GM12873 (cell line): ENCODE measurements around the gene NME7.

Source experiments
- TF ChIP-seq, protein P1 (sequence below): IDR thresholded peaks from 2 replicates; pipeline ENCODE4 v1.5.1; 2012; ENCODE audit warnings: low read depth, mild to moderate bottlenecking, moderate library complexity, low read length, control low read depth; ENCODE audit not compliant: insufficient read depth; ENCODE audit errors: missing control alignments

The NME7 gene

DNA sequence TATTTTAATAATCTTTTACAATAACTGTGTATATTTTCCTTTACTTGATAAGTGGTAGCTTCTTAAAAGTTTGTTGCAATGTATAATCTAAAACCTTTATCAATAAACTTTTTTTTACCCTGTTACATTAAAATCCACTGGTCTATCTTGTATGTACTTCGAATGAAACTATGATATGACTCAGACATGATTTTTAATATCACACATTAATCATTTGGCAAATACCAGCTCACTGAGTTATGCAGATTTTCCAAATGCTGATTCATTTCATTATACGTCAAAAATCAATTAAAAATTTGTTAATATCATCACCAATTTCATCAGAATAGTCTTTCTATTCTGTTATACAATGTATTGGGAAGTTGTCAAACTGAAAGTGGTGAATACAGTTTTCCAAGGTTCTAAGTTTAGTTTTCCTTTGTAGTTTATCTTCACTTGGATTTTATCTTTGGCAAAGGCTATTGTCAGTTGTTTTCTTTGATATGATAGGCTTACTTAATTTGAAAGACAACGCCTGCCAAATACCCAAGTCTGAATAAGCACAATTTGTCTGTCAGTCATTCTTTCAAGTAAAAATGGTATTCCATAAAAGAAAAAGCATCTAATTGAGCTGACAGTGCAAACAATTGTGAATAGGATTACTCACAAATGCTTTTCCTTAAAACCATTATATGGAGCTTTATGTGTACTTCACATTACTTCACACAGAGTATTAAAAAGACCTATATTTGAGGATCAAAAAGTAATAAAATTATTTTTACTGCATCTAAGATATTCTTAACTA is 127.0 kb downstream of the NME7 start:
- TF ChIP-seq, protein P1, sequence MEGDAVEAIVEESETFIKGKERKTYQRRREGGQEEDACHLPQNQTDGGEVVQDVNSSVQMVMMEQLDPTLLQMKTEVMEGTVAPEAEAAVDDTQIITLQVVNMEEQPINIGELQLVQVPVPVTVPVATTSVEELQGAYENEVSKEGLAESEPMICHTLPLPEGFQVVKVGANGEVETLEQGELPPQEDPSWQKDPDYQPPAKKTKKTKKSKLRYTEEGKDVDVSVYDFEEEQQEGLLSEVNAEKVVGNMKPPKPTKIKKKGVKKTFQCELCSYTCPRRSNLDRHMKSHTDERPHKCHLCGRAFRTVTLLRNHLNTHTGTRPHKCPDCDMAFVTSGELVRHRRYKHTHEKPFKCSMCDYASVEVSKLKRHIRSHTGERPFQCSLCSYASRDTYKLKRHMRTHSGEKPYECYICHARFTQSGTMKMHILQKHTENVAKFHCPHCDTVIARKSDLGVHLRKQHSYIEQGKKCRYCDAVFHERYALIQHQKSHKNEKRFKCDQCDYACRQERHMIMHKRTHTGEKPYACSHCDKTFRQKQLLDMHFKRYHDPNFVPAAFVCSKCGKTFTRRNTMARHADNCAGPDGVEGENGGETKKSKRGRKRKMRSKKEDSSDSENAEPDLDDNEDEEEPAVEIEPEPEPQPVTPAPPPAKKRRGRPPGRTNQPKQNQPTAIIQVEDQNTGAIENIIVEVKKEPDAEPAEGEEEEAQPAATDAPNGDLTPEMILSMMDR: no peak

DNA sequence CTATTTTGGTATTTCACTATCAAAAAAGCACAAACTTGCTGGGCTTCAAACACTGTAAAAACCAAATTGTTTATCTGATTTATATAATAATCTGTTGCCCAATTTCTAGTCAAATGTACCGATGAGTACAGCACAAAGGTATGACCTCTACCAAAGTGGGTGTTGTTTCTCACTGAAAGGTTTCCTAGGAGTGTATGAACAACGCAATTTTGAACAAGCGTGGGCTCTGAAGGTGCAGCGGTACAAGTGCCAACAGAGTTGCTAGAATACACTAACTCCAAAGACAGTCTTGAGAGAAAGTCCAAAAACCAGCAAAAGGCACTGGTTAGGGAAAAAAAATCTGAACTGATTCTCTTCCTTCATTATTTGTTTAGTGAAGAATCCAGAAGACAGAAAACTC is 130.7 kb downstream of the NME7 start:
- TF ChIP-seq, protein P1: no peak

DNA sequence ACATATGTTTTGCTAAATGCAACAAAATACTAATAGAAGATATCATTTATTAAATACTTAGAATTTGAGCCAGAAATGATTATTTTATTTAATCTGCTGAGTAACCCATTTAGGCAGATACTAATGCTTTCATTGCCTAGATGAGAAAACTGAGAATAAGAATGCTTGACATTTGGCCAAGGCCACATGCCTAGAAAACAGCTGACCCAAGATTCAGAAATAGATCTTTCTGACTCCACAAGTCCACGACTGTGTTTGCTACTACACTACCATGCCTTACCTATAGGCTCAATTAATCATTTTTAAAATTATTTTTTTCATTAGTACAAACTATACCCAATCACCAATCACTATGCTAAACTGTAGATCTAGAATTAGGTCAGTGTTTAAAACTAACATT is 131.5 kb downstream of the NME7 start:
- TF ChIP-seq, protein P1: no peak

DNA sequence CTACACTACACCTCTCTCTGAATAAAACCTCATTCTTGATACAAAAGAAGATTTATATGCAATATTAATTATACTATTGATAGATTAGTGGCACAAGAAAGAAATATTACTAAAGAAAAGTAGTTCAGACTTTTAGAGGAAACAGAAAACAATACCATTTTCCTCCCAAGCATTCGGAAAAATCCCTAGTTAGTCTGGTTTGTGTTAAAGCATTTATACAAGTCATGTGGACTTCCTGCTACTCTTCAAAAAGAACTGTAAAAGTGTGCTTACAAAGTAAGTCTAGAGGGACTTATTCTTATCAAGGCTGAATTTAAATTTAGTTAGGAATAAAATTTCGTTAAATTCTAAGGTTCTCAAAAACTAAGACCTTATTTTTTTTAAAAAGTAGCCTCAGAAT is 132.0 kb downstream of the NME7 start:
- TF ChIP-seq, protein P1: no peak

DNA sequence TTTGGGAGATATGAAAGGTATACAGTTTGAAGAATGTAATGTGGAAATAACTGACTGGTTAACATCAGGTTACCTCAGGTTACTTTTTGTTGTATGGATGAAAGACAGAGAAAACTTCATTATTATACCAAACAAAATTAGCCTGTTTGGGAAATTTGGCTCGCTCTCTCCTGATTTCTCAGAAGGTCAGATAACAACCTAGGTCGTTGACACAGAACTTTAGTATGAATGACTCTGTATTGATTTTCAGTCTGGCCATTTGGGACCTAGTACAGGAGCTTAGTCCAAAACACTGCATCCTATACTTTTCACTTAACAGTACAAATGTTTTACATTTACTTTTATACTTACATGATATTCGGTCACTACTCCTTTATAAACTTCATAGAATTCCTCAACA is 132.8 kb downstream of the NME7 start:
- TF ChIP-seq, protein P1: no peak

DNA sequence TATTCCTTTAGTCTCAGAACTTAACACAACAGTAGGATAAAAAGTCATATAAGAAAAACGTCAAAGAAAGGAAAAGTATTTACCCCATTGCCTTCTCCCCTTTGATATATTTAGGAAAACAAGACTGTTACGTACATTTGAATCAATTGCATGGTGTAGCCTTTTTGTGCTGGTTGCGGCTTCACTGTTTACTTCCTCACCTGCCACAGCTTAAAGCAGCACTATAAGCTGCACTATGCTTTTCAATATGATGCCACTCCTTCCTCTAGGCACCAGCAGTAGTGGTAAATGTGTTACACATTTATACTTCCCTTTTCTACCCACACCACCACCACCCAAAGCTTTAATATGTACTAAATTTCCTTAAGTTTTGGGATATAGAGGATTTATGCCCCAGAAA is 150.0 kb downstream of the NME7 start:
- TF ChIP-seq, protein P1: no peak

DNA sequence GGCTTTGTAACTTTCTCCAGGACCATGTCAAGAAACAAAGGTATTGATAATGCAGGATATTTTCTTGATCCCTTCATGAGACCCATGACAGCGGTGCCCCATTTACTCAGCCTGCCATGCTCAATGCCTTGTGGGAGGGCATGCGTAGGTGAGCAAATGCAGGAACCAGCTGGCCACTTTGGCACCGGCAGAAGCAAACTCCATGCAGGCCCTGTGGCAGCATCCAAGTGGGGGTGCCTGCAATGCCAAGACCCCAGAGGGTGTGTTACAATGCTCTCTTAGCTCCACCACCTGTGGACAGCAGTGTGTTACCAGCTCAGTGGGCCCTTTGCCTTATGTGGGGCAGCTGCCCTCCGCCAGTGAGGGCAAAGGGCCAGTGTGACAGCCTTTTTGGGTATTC is 153.0 kb downstream of the NME7 start:
- TF ChIP-seq, protein P1: no peak
